Neural crest cell (in vitro differentiated cells): Measurements from ENCODE around the gene DOCK9. TPM values are rescaled to one million over a fixed set of nuclear protein-coding genes. Genes with fewer than 3 reads are reported as not detected.

Experiments
- DNase-seq: peaks from one replicate; pipeline ENCODE4 v3.0.0; 2021; ENCODE audit warnings: low read depth, mixed read lengths, low spot score
- H3K27ac Mint-ChIP-seq: one replicate; pipeline ENCODE4 v1.8.0; 2021; ENCODE audit warnings: mild to moderate bottlenecking, mixed read lengths; ENCODE audit not compliant: unreplicated experiment
- H3K27me3 Mint-ChIP-seq: 2 replicates; pipeline ENCODE4 v1.8.0; 2021; ENCODE audit warnings: low read depth, mild to moderate bottlenecking, mixed read lengths
- H3K36me3 Mint-ChIP-seq: 2 replicates; pipeline ENCODE4 v1.8.0; 2021; ENCODE audit warnings: low read depth, mild to moderate bottlenecking, mixed read lengths
- H3K4me1 Mint-ChIP-seq: 2 replicates; pipeline ENCODE4 v1.8.0; 2021; ENCODE audit warnings: mixed read lengths
- H3K4me3 Mint-ChIP-seq: one replicate; pipeline ENCODE4 v1.8.0; 2021; ENCODE audit warnings: mild to moderate bottlenecking, mixed read lengths
- H3K9me3 Mint-ChIP-seq: 2 replicates; pipeline ENCODE4 v1.8.0; 2021; ENCODE audit warnings: mixed read lengths
- CTCF ChIP-seq: fragments of 200-600 bp; sonication (generic); conservative IDR thresholded peaks from 2 replicates; pipeline ENCODE4 v1.5.0; 2021; ENCODE audit warnings: antibody characterized with exemption, mild to moderate bottlenecking
- total RNA-seq: library from RNA; stranded (reverse); gene quantifications from 2 replicates; pipeline ENCODE4 v1.2.1, GENCODE V29; 2021

DOCK9 gene
- total RNA-seq, 1 donor from 2014 or later, result 6.9 TPM

GRCh38 chr13:98775386-98775785 lies 202.5 kb downstream of the DOCK9 start:
- Mint-ChIP-seq H3K27me3 (no peaks in the 10 kb centered on the region), H3K36me3 (peaks cover 3% of the 10 kb centered on the region), H3K9me3 (no peaks in the 10 kb centered on the region), H3K4me3 (no peak overlapping the region), H3K4me1 (no peaks in the 10 kb centered on the region), H3K27ac (no peak overlapping the region)
- TF ChIP-seq CTCF, result no peak
- DNase-seq, result no peak

GRCh38 chr13:98774776-98775175 lies 203.1 kb downstream of the DOCK9 start:
- no peak for DNase-seq
- Mint-ChIP-seq H3K36me3 (peaks cover 3% of the 10 kb centered on the region), H3K4me3 (no peak overlapping the region), H3K4me1 (no peaks in the 10 kb centered on the region), H3K9me3 (no peaks in the 10 kb centered on the region), H3K27me3 (no peaks in the 10 kb centered on the region), H3K27ac (no peak overlapping the region)
- no peak for TF ChIP-seq CTCF

- Mint-ChIP-seq H3K4me1 (no peaks in the 10 kb centered on the region), H3K9me3 (no peaks in the 10 kb centered on the region), H3K27me3 (no peaks in the 10 kb centered on the region), H3K27ac (no peak overlapping the region), H3K4me3 (no peak overlapping the region), H3K36me3 (peaks cover 3% of the 10 kb centered on the region)
- TF ChIP-seq CTCF, result no peak
- DNase-seq, result no peak
Observed at GRCh38 chr13:98773921-98774320, 203.9 kb downstream of the DOCK9 start.

GRCh38 chr13:98772794-98773452 lies 204.9 kb downstream of the DOCK9 start:
- Mint-ChIP-seq H3K9me3 (no peaks in the 10 kb centered on the region), H3K36me3 (peaks cover 3% of the 10 kb centered on the region), H3K4me1 (no peaks in the 10 kb centered on the region), H3K27ac (no peak overlapping the region), H3K4me3 (no peak overlapping the region), H3K27me3 (no peaks in the 10 kb centered on the region)
- no peak for DNase-seq
- TF ChIP-seq CTCF, result no peak

- no peak for TF ChIP-seq CTCF
- no peak overlapping the region for H3K4me3 Mint-ChIP-seq
- no peaks in the 10 kb centered on the region for H3K27me3 Mint-ChIP-seq
- H3K4me1 Mint-ChIP-seq, result no peaks in the 10 kb centered on the region
- peaks cover 3% of the 10 kb centered on the region for H3K36me3 Mint-ChIP-seq
- DNase-seq, result no peak
- no peaks in the 10 kb centered on the region for H3K9me3 Mint-ChIP-seq
- no peak overlapping the region for H3K27ac Mint-ChIP-seq
Observed at GRCh38 chr13:98771838-98772611, 205.8 kb downstream of the DOCK9 start.
